Smooth muscle cell (in vitro differentiated cells): ENCODE results near the gene ARHGEF4. TPM values are rescaled to one million over a fixed set of nuclear protein-coding genes. Genes with fewer than 3 reads are reported as not detected.

ENCODE experiments used
- DNase-seq: peaks from one replicate; lab custom pipeline; 2025; ENCODE audit not compliant: unreplicated experiment; lab: John Stamatoyannopoulos, UW
- H2AFZ ChIP-seq: fragments of 200-600 bp; sonication (generic); 2 replicates; pipeline ENCODE4 v1.6.0; 2016; ENCODE audit warnings: antibody characterized with exemption, low read depth, mild to moderate bottlenecking
- H3F3A ChIP-seq: fragments of 200-600 bp; sonication (generic); 2 replicates; pipeline ENCODE4 v1.6.0; 2017; ENCODE audit warnings: antibody characterized with exemption, low read depth
- H3K27ac ChIP-seq: fragments of 200-600 bp; sonication (generic); 2 replicates; pipeline ENCODE4 v1.5.1; 2016; ENCODE audit warnings: low read depth, mild to moderate bottlenecking
- H3K27me3 ChIP-seq: fragments of 200-600 bp; sonication (generic); 2 replicates; pipeline ENCODE4 v1.6.1; 2016; ENCODE audit warnings: low read depth, mild to moderate bottlenecking
- H3K36me3 ChIP-seq: fragments of 200-600 bp; sonication (generic); 2 replicates; pipeline ENCODE4 v1.5.1; 2016; ENCODE audit warnings: low read depth
- H3K4me1 ChIP-seq: fragments of 200-600 bp; sonication (generic); 2 replicates; pipeline ENCODE4 v1.5.1; 2016; ENCODE audit warnings: low read depth
- H3K4me2 ChIP-seq: fragments of 200-600 bp; sonication (generic); 2 replicates; pipeline ENCODE4 v1.6.0; 2016; ENCODE audit warnings: mild to moderate bottlenecking
- H3K4me3 ChIP-seq: fragments of 200-600 bp; sonication (generic); 2 replicates; pipeline ENCODE4 v1.5.1; 2016; ENCODE audit warnings: mild to moderate bottlenecking
- H3K79me2 ChIP-seq: fragments of 200-600 bp; sonication (generic); 2 replicates; pipeline ENCODE4 v1.6.0; 2016; ENCODE audit warnings: low read depth, mild to moderate bottlenecking
- H3K9ac ChIP-seq: fragments of 200-600 bp; sonication (generic); 2 replicates; pipeline ENCODE4 v1.6.0; 2016; ENCODE audit warnings: low read depth
- H3K9me3 ChIP-seq: fragments of 200-600 bp; sonication (generic); replicated peaks from 2 replicates; pipeline ENCODE4 v1.5.1; 2016; ENCODE audit warnings: low read depth
- H4K20me1 ChIP-seq: fragments of 200-600 bp; sonication (generic); 2 replicates; pipeline ENCODE4 v1.6.0; 2016; ENCODE audit warnings: low read depth
- WGBS: methylation state at CpG from one replicate; pipeline ENCODE4 v1.1.7; 2016; ENCODE audit warnings: low lambda C conversion rate; 5-methylcytosine and 5-hydroxymethylcytosine counted together
- polyA plus RNA-seq: library from polyadenylated mRNA; unstranded; fragments of >200 nt; fragmentation: Nextera tagmentation; extraction: Ambion mirVana; gene quantifications from 2 replicates; pipeline ENCODE4 v1.2.1, GENCODE V29; 2016
- total RNA-seq: library from RNA; depleted of rRNA; stranded (reverse); fragments of >200 nt; gene quantifications from 2 replicates; pipeline ENCODE4 v1.2.3, GENCODE V29; 2014
- TF ChIP-seq, protein P1 (sequence below): fragments of 200-600 bp; sonication (generic); IDR thresholded peaks from 2 replicates; pipeline ENCODE4 v1.5.1; 2017; ENCODE audit warnings: borderline replicate concordance, mild to moderate bottlenecking, antibody characterized with exemption; ENCODE audit not compliant: insufficient read depth, poor library complexity, severe bottlenecking

The ARHGEF4 gene
- total and polyA plus RNA-seq, 2 experiments from 2014 or later, result 14.9 to 16.0 TPM

- TF ChIP-seq, protein P1, sequence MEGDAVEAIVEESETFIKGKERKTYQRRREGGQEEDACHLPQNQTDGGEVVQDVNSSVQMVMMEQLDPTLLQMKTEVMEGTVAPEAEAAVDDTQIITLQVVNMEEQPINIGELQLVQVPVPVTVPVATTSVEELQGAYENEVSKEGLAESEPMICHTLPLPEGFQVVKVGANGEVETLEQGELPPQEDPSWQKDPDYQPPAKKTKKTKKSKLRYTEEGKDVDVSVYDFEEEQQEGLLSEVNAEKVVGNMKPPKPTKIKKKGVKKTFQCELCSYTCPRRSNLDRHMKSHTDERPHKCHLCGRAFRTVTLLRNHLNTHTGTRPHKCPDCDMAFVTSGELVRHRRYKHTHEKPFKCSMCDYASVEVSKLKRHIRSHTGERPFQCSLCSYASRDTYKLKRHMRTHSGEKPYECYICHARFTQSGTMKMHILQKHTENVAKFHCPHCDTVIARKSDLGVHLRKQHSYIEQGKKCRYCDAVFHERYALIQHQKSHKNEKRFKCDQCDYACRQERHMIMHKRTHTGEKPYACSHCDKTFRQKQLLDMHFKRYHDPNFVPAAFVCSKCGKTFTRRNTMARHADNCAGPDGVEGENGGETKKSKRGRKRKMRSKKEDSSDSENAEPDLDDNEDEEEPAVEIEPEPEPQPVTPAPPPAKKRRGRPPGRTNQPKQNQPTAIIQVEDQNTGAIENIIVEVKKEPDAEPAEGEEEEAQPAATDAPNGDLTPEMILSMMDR, result no peak
- Histone ChIP-seq H4K20me1 (peaks cover 1% of the 10 kb centered on the region), H3K27me3 (no peaks in the 10 kb centered on the region), H3K27ac (no peak overlapping the region), H3K36me3 (no peaks in the 10 kb centered on the region), H3K4me2 (no peak overlapping the region), H3K9me3 (no peaks in the 10 kb centered on the region), H2AFZ (no peak overlapping the region), H3K4me3 (no peak overlapping the region), H3K79me2 (no peaks in the 10 kb centered on the region), H3K9ac (no peak overlapping the region), H3F3A (no peaks in the 10 kb centered on the region), H3K4me1 (peaks cover 3% of the 10 kb centered on the region)
- DNase-seq, result no peak
- 89% methylated on average over 23 of the region's 23 CpGs for WGBS
These were observed 204.1 kb downstream of the ARHGEF4 start for GRCh38 chr2:131040661-131041401.

- no peaks in the 10 kb centered on the region for H3K4me1 ChIP-seq
- H2AFZ ChIP-seq, result no peak overlapping the region
- H3K27me3 ChIP-seq, result no peaks in the 10 kb centered on the region
- no peak for DNase-seq
- no peak overlapping the region for H3K4me2 ChIP-seq
- no peaks in the 10 kb centered on the region for H3K36me3 ChIP-seq
- no peaks in the 10 kb centered on the region for H3K9me3 ChIP-seq
- TF ChIP-seq, protein P1, result no peak
- no peaks in the 10 kb centered on the region for H3F3A ChIP-seq
- whole genome bisulfite sequencing, result 94% methylated on average over 14 of the region's 14 CpGs
- no peaks in the 10 kb centered on the region for H3K79me2 ChIP-seq
- H4K20me1 ChIP-seq, result no peaks in the 10 kb centered on the region
- H3K9ac ChIP-seq, result no peak overlapping the region
- H3K4me3 ChIP-seq, result no peak overlapping the region
- no peak overlapping the region for H3K27ac ChIP-seq
These were observed 204.9 kb downstream of the ARHGEF4 start for GRCh38 chr2:131041402-131042147.

DNA sequence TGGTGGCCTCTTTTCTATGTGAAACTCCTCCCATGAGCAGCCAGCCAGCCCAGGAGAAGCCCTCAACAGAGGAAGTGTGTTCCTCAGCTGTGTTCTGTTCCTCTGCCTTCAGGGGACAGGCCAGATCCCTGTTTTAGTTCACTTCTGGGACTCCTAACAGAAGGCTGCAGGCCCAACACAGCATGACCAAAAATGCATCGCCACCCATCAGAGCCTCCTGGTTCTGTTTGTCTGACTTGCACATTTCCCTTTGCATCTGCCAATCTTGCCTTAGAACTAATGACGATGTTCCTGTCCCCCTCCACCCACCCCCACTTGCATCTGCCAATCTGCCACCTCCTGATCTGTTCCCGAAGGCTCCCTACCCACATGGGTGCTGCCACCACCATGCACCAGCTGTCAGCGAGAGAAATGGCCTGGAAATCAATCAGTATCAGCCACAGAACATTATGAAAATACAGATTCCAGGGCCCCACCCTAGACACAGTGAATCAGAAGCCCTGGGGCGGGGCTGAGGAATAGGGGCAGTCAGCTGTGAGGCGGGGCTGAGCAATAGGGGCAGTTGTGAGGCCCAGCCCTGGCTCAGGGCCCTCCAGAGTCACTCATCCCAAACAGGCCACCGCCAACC lies 205.5 kb downstream of the ARHGEF4 start:
- H2AFZ ChIP-seq, result no peak overlapping the region
- peaks cover 7% of the 10 kb centered on the region for H4K20me1 ChIP-seq
- no peak overlapping the region for H3K4me3 ChIP-seq
- DNase-seq, result no peak
- TF ChIP-seq, protein P1, result no peak
- WGBS, result 95% methylated on average over 7 of the region's 7 CpGs
- H3K9ac ChIP-seq, result no peak overlapping the region
- H3K27ac ChIP-seq, result no peak overlapping the region
- no peaks in the 10 kb centered on the region for H3K36me3 ChIP-seq
- H3K9me3 ChIP-seq, result no peaks in the 10 kb centered on the region
- no peaks in the 10 kb centered on the region for H3F3A ChIP-seq
- no peak overlapping the region for H3K4me2 ChIP-seq
- no peaks in the 10 kb centered on the region for H3K4me1 ChIP-seq
- H3K79me2 ChIP-seq, result no peaks in the 10 kb centered on the region
- no peaks in the 10 kb centered on the region for H3K27me3 ChIP-seq
